Measurements from ENCODE around the gene C9orf153.

DNA sequence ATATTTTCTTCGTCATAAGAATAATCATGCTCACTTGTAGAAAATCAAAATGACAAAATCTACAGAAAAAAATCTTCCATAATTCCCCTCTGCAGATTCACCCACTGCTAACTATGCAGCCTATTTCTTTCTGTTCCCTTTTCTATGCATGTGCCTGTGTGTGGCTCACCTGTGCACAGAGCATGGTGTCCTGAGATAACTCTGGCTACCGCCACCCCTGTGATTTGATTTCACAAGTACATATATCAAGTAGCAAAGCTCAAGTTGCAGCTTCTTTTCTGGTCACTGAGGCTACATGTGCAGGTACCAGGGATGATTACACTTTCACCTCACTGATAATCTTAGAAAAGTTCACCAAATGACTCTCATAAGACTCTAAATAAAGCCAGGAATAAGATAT is 41.2 kb upstream of the C9orf153 start:
- TF ChIP-seq, protein P1, sequence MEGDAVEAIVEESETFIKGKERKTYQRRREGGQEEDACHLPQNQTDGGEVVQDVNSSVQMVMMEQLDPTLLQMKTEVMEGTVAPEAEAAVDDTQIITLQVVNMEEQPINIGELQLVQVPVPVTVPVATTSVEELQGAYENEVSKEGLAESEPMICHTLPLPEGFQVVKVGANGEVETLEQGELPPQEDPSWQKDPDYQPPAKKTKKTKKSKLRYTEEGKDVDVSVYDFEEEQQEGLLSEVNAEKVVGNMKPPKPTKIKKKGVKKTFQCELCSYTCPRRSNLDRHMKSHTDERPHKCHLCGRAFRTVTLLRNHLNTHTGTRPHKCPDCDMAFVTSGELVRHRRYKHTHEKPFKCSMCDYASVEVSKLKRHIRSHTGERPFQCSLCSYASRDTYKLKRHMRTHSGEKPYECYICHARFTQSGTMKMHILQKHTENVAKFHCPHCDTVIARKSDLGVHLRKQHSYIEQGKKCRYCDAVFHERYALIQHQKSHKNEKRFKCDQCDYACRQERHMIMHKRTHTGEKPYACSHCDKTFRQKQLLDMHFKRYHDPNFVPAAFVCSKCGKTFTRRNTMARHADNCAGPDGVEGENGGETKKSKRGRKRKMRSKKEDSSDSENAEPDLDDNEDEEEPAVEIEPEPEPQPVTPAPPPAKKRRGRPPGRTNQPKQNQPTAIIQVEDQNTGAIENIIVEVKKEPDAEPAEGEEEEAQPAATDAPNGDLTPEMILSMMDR (IDR thresholded peaks at IDR 0.05): no peak
- TF ChIP-seq POLR2A (IDR thresholded peaks at IDR 0.05): no peak

Data from testis (tissue), 2 donors.